ENCODE results near the gene THPO.

Gene THPO

GRCh38 chr3:184415203-184415490 is 37.1 kb upstream of the THPO start:
- TF ChIP-seq TAF1 (IDR thresholded peaks at IDR 0.05; ENCODE audit: low read depth) (no peak), REST (IDR thresholded peaks at IDR 0.05; ENCODE audit: low read depth) (no peak), USF1 (IDR thresholded peaks at IDR 0.05) (no peak), NFIC (IDR thresholded peaks at IDR 0.05) (no peak), CREB1 (IDR thresholded peaks at IDR 0.05; ENCODE audit: low read depth) (no peak), TEAD4 (IDR thresholded peaks at IDR 0.05) (no peak)

- TF ChIP-seq TEAD4 (IDR thresholded peaks at IDR 0.05) (no peak), CEBPB (IDR thresholded peaks at IDR 0.05) (no peak), TAF1 (IDR thresholded peaks at IDR 0.05; ENCODE audit: low read depth) (no peak)
Observed at GRCh38 chr3:184414418-184415202, 36.6 kb upstream of the THPO start.

GRCh38 chr3:184409946-184410500 is 32.0 kb upstream of the THPO start:
- TF ChIP-seq TAF1 (IDR thresholded peaks at IDR 0.05; ENCODE audit: low read depth) (no peak), MAX (IDR thresholded peaks at IDR 0.05) (no peak), ZBTB7A (IDR thresholded peaks at IDR 0.05; ENCODE audit: low read depth) (no peak), TCF12 (IDR thresholded peaks at IDR 0.05; ENCODE audit: low read depth) (no peak), USF1 (IDR thresholded peaks at IDR 0.05) (no peak), CREB1 (IDR thresholded peaks at IDR 0.05; ENCODE audit: low read depth) (no peak), YY1 (IDR thresholded peaks at IDR 0.05; ENCODE audit: low read depth) (no peak), EGR1 (IDR thresholded peaks at IDR 0.05) (no peak), REST (IDR thresholded peaks at IDR 0.05; ENCODE audit: low read depth) (no peak), FOXM1 (IDR thresholded peaks at IDR 0.05; ENCODE audit: borderline replicate concordance, low read depth) (no peak), RAD21 (IDR thresholded peaks at IDR 0.05; ENCODE audit: low read depth) (no peak), NFIC (IDR thresholded peaks at IDR 0.05) (no peak), TEAD4 (IDR thresholded peaks at IDR 0.05) (no peak), CEBPB (IDR thresholded peaks at IDR 0.05) (no peak), EP300 (IDR thresholded peaks at IDR 0.05; ENCODE audit: borderline replicate concordance) (no peak)

GRCh38 chr3:184409331-184409926 is 31.4 kb upstream of the THPO start:
- TF ChIP-seq REST (IDR thresholded peaks at IDR 0.05; ENCODE audit: low read depth) (no peak), ZBTB7A (IDR thresholded peaks at IDR 0.05; ENCODE audit: low read depth) (no peak), YY1 (IDR thresholded peaks at IDR 0.05; ENCODE audit: low read depth) (no peak), TEAD4 (IDR thresholded peaks at IDR 0.05) (no peak), RAD21 (IDR thresholded peaks at IDR 0.05; ENCODE audit: low read depth) (no peak), EP300 (IDR thresholded peaks at IDR 0.05; ENCODE audit: borderline replicate concordance) (no peak), CREB1 (IDR thresholded peaks at IDR 0.05; ENCODE audit: low read depth) (no peak), EGR1 (IDR thresholded peaks at IDR 0.05) (no peak), NFIC (IDR thresholded peaks at IDR 0.05) (no peak)
